Suprapubic skin (tissue), 4 donors: ENCODE results near the gene SLC1A1. TPM values are rescaled to one million over a fixed set of nuclear protein-coding genes. Genes with fewer than 3 reads are reported as not detected.
"Not testable (repeated sequence)": the region's sequence is repeated elsewhere in the genome, so short reads cannot be mapped to it uniquely, and the experiment has no call there.

Experiments used
- DNase-seq, 2 donors: peaks; one replicate each; pipeline ENCODE4 v3.0.0-alpha.2; 2019; ENCODE audit warnings: low spot score in 2 of 2
- H3K27ac ChIP-seq: fragments of 200-600 bp; sonication (generic); one replicate; pipeline ENCODE4 v1.5.1; 2019
- H3K27me3 ChIP-seq: fragments of 200-600 bp; sonication (generic); one replicate; pipeline ENCODE4 v1.5.1; 2019
- H3K36me3 ChIP-seq: fragments of 200-600 bp; sonication (generic); one replicate; pipeline ENCODE4 v1.5.1; 2019
- H3K4me1 ChIP-seq: fragments of 200-600 bp; sonication (generic); one replicate; pipeline ENCODE4 v1.5.1; 2019
- H3K4me3 ChIP-seq: fragments of 200-600 bp; sonication (generic); one replicate; pipeline ENCODE4 v1.5.1; 2019; ENCODE audit warnings: mild to moderate bottlenecking
- H3K9me3 ChIP-seq: fragments of 200-600 bp; sonication (generic); one replicate; pipeline ENCODE4 v1.5.1; 2019
- EP300 ChIP-seq: sonication (generic); formaldehyde crosslinking; IDR thresholded peaks from one replicate; pipeline ENCODE4 v1.6.1; 2017; ENCODE audit warnings: antibody characterized with exemption
- POLR2A ChIP-seq, 2 donors: fragments of 450-650 bp; IDR thresholded peaks; one replicate each; pipeline ENCODE4 v1.6.1; 2017; ENCODE audit warnings: antibody characterized with exemption in 2 of 2, mild to moderate bottlenecking in 2 of 2, moderate library complexity in 2 of 2
- POLR2AphosphoS5 ChIP-seq, 3 donors: sonication (generic); formaldehyde crosslinking; IDR thresholded peaks; one replicate each; pipeline ENCODE4 v1.6.1; 2017; ENCODE audit warnings: antibody characterized with exemption in 3 of 3
- WGBS: methylation state at CpG from one replicate; pipeline ENCODE4 v1.1.5; 2018; 5-methylcytosine and 5-hydroxymethylcytosine counted together
- total RNA-seq, 4 donors: library from RNA; depleted of rRNA; stranded (reverse); fragments of >200 nt; gene quantifications; one replicate each; pipeline ENCODE4 v1.1.0, GENCODE V29; 2016
- TF ChIP-seq, protein P1 (sequence below), 2 donors: fragments of 200-600 bp in 1 of 2; fragments of 450-650 bp in 1 of 2; sonication (generic) in 1 of 2; IDR thresholded peaks; one replicate each; pipeline ENCODE4 v1.5.1; 2016 to 2019; ENCODE audit warnings: antibody characterized with exemption in 2 of 2, mild to moderate bottlenecking in 1 of 2, moderate library complexity in 1 of 2

The SLC1A1 gene
- total RNA-seq, 4 donors from 2014 or later: 1.0 to 2.4 (median 1.6) TPM

DNA sequence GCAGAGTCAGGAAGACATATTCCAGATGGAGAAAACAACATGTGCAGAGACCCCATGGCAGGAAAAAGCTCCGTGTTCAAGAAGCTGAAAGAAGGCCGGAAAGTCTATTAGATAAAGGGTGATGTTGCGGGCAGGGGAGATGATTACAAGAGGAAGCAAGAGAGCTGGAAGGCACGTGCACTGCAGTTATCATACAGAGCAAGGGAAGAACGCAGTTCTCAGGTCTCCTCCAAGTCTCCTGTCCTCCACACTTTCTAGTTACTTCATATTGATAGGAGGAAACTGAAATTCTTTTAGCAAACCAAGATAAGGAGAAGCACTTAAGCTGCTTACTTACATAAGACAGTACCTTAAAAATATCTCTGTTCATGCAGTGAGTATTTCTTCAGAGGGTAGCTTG is 113.6 kb downstream of the SLC1A1 start:
- no peak for TF ChIP-seq EP300
- no peak for TF ChIP-seq POLR2AphosphoS5 (IDR thresholded peaks at IDR 0.05)
- no peak for TF ChIP-seq POLR2A (IDR thresholded peaks at IDR 0.05)
- TF ChIP-seq, protein P1, sequence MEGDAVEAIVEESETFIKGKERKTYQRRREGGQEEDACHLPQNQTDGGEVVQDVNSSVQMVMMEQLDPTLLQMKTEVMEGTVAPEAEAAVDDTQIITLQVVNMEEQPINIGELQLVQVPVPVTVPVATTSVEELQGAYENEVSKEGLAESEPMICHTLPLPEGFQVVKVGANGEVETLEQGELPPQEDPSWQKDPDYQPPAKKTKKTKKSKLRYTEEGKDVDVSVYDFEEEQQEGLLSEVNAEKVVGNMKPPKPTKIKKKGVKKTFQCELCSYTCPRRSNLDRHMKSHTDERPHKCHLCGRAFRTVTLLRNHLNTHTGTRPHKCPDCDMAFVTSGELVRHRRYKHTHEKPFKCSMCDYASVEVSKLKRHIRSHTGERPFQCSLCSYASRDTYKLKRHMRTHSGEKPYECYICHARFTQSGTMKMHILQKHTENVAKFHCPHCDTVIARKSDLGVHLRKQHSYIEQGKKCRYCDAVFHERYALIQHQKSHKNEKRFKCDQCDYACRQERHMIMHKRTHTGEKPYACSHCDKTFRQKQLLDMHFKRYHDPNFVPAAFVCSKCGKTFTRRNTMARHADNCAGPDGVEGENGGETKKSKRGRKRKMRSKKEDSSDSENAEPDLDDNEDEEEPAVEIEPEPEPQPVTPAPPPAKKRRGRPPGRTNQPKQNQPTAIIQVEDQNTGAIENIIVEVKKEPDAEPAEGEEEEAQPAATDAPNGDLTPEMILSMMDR (IDR thresholded peaks at IDR 0.05): no peak
- 83% methylated on average over 5 of the region's 5 CpGs for WGBS
- Histone ChIP-seq H3K4me1 (no peaks in the 10 kb centered on the region), H3K36me3 (no peaks in the 10 kb centered on the region), H3K9me3 (no peaks in the 10 kb centered on the region), H3K27ac (no peak overlapping the region), H3K27me3 (no peaks in the 10 kb centered on the region), H3K4me3 (no peak overlapping the region)
- no peak for DNase-seq

DNA sequence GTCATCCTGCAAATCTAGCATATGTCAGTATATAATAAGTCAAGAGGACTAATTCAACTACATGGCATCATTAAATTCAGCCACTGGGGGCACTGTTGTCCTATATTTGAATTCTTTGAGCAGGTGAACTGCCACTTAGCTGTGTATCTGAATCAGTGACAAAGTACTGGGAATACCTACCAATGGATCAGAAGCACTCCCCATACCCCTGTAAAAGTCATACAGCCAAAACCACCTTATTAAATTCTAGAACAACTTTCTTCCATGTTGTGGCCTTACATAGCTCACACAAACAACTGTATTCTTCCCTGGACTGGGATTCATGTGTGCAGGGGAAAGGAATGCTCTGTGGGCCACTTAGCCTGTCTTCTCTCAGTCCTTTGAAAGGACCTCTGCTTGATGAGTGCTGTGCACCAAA is 114.4 kb downstream of the SLC1A1 start:
- H3K36me3 ChIP-seq: no peaks in the 10 kb centered on the region
- TF ChIP-seq, protein P1 (IDR thresholded peaks at IDR 0.05): peak; percentile 8 to 61
- TF ChIP-seq POLR2AphosphoS5 (IDR thresholded peaks at IDR 0.05): no peak
- no peak for TF ChIP-seq EP300
- H3K4me1 ChIP-seq: no peaks in the 10 kb centered on the region
- no peak overlapping the region for H3K4me3 ChIP-seq
- no peaks in the 10 kb centered on the region for H3K9me3 ChIP-seq
- H3K27me3 ChIP-seq: no peaks in the 10 kb centered on the region
- no peak overlapping the region for H3K27ac ChIP-seq
- no peak for DNase-seq

DNA sequence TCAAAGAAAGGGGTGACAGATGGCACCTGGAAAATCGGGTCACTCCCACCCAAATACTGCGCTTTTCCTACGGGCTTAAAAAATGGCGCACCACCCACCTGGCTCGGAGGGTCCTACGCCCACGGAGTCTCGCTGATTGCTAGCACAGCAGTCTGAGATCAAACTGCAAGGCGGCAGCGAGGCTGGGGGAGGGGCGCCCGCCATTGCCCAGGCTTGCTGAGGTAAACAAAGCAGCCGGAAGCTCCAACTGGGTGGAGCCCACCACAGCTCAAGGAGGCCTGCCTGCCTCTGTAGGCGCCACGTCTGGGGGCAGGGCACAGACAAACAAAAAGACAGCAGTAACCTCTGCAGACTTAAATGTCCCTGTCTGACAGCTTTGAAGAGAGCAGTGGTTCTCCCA is 115.8 kb downstream of the SLC1A1 start:
- WGBS: 79% methylated on average over 14 of the region's 15 CpGs
- not testable (repeated sequence) for H3K9me3 ChIP-seq, H3K4me1 ChIP-seq, H3K36me3 ChIP-seq, DNase-seq, H3K27ac ChIP-seq, H3K4me3 ChIP-seq, H3K27me3 ChIP-seq

DNA sequence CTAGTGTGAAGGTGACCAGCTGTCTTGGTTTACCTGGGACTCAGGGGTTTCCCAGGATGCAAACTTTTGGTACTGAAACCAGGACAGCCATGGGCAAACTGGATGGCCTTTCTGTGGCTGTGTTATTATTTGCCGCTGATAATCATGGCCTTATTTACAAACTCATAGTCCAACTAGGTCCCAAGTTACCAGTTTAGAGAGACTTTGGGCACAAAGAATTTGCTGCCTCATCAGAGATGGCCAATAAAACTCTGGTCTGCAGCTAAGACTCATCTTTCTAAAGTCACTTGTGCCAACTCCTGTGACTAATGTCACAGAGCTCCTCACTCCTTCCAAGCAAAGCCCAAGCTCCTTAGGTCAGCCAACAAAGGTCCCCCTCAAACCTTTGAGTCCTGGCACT is 124.4 kb downstream of the SLC1A1 start:
- H3K4me3 ChIP-seq: no peak overlapping the region
- DNase-seq: no peak

DNA sequence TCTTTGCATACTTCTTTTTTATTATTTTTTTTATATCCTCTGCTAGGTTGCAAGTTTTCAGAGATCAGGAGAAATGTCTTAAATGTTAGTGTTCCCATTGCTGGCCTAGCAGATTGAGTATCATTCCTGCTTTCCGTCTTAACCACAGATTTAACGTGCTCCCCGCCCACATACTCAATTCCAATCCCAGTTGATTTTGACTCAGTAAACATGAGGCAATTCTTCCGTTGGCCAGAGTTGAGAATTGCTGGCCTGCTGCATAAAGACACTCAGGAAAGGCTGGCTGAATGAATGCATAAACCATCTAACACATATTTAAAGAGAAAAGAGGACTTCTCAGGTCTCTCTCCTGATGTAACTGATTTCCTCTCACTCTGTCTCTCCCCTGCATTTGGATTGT is 125.0 kb downstream of the SLC1A1 start:
- no peaks in the 10 kb centered on the region for H3K4me1 ChIP-seq
- no peak for TF ChIP-seq EP300
- TF ChIP-seq, protein P1 (IDR thresholded peaks at IDR 0.05): no peak
- no peak for TF ChIP-seq POLR2A (IDR thresholded peaks at IDR 0.05)
- no peak for TF ChIP-seq POLR2AphosphoS5 (IDR thresholded peaks at IDR 0.05)
- H3K9me3 ChIP-seq: no peaks in the 10 kb centered on the region
- no peak for DNase-seq
- no peaks in the 10 kb centered on the region for H3K27me3 ChIP-seq
- no peak overlapping the region for H3K27ac ChIP-seq
- WGBS: 55% methylated on average over 4 of the region's 4 CpGs
- H3K36me3 ChIP-seq: no peaks in the 10 kb centered on the region
- H3K4me3 ChIP-seq: no peak overlapping the region

More for the DNA sequence above, 124.4 kb downstream of the SLC1A1 start:
- Histone ChIP-seq H3K4me1 (no peaks in the 10 kb centered on the region), H3K36me3 (no peaks in the 10 kb centered on the region), H3K9me3 (no peaks in the 10 kb centered on the region), H3K27me3 (no peaks in the 10 kb centered on the region), H3K27ac (no peak overlapping the region)
- no peak for TF ChIP-seq POLR2AphosphoS5 (IDR thresholded peaks at IDR 0.05)
- WGBS: 82% methylated on average over 1 of the region's 1 CpG

DNA sequence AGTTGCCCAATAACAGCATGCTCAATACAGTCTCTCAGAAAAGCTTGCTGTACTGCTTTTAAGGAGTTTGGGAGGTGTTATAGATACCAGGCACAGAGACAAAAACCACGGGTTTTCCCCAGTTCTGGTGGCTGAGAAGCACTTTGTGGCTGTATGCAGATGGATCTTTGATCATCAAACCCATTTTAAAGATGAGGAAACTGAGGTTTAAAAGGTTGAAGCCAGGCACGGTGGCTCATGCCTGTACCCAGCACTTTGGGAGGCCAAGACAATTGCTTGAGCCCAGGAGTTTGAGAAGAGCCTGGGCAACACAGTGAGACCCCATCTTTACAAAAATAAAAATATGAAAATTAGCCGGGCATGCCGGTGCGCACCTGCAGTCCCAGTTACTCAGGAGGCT is 125.5 kb downstream of the SLC1A1 start:
- Histone ChIP-seq H3K4me3 (no peak overlapping the region), H3K36me3 (no peaks in the 10 kb centered on the region), H3K27me3 (no peaks in the 10 kb centered on the region), H3K9me3 (no peaks in the 10 kb centered on the region), H3K4me1 (no peaks in the 10 kb centered on the region), H3K27ac (no peak overlapping the region)
- DNase-seq: no peak
- WGBS: 83% methylated on average over 5 of the region's 5 CpGs
- TF ChIP-seq, protein P1 (IDR thresholded peaks at IDR 0.05): no peak
- TF ChIP-seq EP300 (no peak), POLR2A (IDR thresholded peaks at IDR 0.05) (no peak), POLR2AphosphoS5 (IDR thresholded peaks at IDR 0.05) (no peak)
